SK-N-SH treated with all-trans-retinoic acid at 6 μM for 48 hours (cell line): ENCODE results near the gene EEIG2.

Experiments used
- ATAC-seq: fragments of 200-7000 bp; cut with Tn5 transposase; 3 replicates; pipeline ENCODE4 v1.9.1; 2020; ENCODE audit warnings: mild to moderate bottlenecking, moderate library complexity
- ARNTL ChIP-seq: fragments of 450-650 bp; formaldehyde crosslinking; IDR thresholded peaks from 2 replicates; pipeline ENCODE4 v1.5.0; 2020; ENCODE audit warnings: low read depth, mild to moderate bottlenecking, moderate library complexity, borderline replicate concordance
- BACH2 ChIP-seq: fragments of 250-450 bp; sonication (Bioruptor Pico); IDR thresholded peaks from 2 replicates; pipeline ENCODE4 v1.9.0; 2021; ENCODE audit warnings: mild to moderate bottlenecking, borderline replicate concordance
- CSDC2 ChIP-seq: fragments of 250-450 bp; sonication (Bioruptor Pico); IDR thresholded peaks from 2 replicates; pipeline ENCODE4 v1.5.0; 2020; ENCODE audit warnings: mild to moderate bottlenecking, moderate library complexity
- ESRRG ChIP-seq: fragments of 250-450 bp; sonication (Bioruptor Pico); IDR thresholded peaks from 2 replicates; pipeline ENCODE4 v1.6.1; 2021; ENCODE audit warnings: mild to moderate bottlenecking
- GLIS3 ChIP-seq: fragments of 250-450 bp; sonication (Bioruptor Pico); IDR thresholded peaks from 2 replicates; pipeline ENCODE4 v1.5.0; 2020; ENCODE audit warnings: mild to moderate bottlenecking, moderate library complexity
- ISL1 ChIP-seq: fragments of 250-450 bp; sonication (Bioruptor Pico); IDR thresholded peaks from 2 replicates; pipeline ENCODE4 v2.1.2; 2022; ENCODE audit warnings: mild to moderate bottlenecking, moderate library complexity
- OSR1 ChIP-seq: fragments of 250-450 bp; sonication (Bioruptor Pico); IDR thresholded peaks from 2 replicates; pipeline ENCODE4 v1.8.0; 2022; ENCODE audit warnings: moderate library complexity, mild to moderate bottlenecking, inconsistent platforms
- PPARA ChIP-seq: fragments of 250-450 bp; sonication (Bioruptor Pico); IDR thresholded peaks from 2 replicates; pipeline ENCODE4 v1.5.0; 2020; ENCODE audit warnings: mild to moderate bottlenecking, borderline replicate concordance
- RARB ChIP-seq: fragments of 250-450 bp; sonication (Bioruptor Pico); IDR thresholded peaks from 2 replicates; pipeline ENCODE4 v1.8.0; 2021; ENCODE audit warnings: mild to moderate bottlenecking, moderate library complexity
- SNAI2 ChIP-seq: fragments of 250-450 bp; sonication (Bioruptor Pico); IDR thresholded peaks from 2 replicates; pipeline ENCODE4 v1.5.0; 2020; ENCODE audit warnings: mild to moderate bottlenecking, moderate library complexity
- TCF4 ChIP-seq: fragments of 250-450 bp; sonication (Bioruptor Pico); IDR thresholded peaks from 2 replicates; pipeline ENCODE4 v1.8.0; 2021; ENCODE audit warnings: mild to moderate bottlenecking, moderate library complexity, borderline replicate concordance
- TOX ChIP-seq: fragments of 250-450 bp; sonication (Bioruptor Pico); IDR thresholded peaks from 2 replicates; pipeline ENCODE4 v1.8.0; 2021; ENCODE audit warnings: mild to moderate bottlenecking, moderate library complexity, borderline replicate concordance
- ZC3H10 ChIP-seq: fragments of 250-450 bp; sonication (Bioruptor Pico); IDR thresholded peaks from 2 replicates; pipeline ENCODE4 v1.5.1; 2021; ENCODE audit warnings: mild to moderate bottlenecking, moderate library complexity
- ZFP3 ChIP-seq: fragments of 250-450 bp; sonication (Bioruptor Pico); IDR thresholded peaks from 2 replicates; pipeline ENCODE4 v1.5.0; 2020; ENCODE audit warnings: mild to moderate bottlenecking, moderate library complexity
- ZFP30 ChIP-seq: fragments of 450-650 bp; formaldehyde crosslinking; IDR thresholded peaks from 2 replicates; pipeline ENCODE4 v1.5.0; 2022; ENCODE audit warnings: mild to moderate bottlenecking, moderate library complexity
- ZNF565 ChIP-seq: fragments of 450-650 bp; formaldehyde crosslinking; conservative IDR thresholded peaks from 2 replicates; pipeline ENCODE4 v1.5.0; 2020; ENCODE audit warnings: low read depth, mild to moderate bottlenecking, moderate library complexity
- ZNF70 ChIP-seq: fragments of 450-650 bp; formaldehyde crosslinking; IDR thresholded peaks from 2 replicates; pipeline ENCODE4 v1.5.0; 2020; ENCODE audit warnings: mild to moderate bottlenecking, moderate library complexity
- TF ChIP-seq, protein P1 (sequence below): fragments of 250-450 bp; sonication (Bioruptor Pico); IDR thresholded peaks from 2 replicates; pipeline ENCODE4 v1.5.1; 2020; ENCODE audit warnings: low read depth, mild to moderate bottlenecking, moderate library complexity
- TF ChIP-seq, protein P2 (sequence below): fragments of 250-450 bp; sonication (Bioruptor Pico); IDR thresholded peaks from 2 replicates; pipeline ENCODE4 v1.8.0; 2020; ENCODE audit warnings: mild to moderate bottlenecking, moderate library complexity, borderline replicate concordance
- TF ChIP-seq, protein P3 (sequence below): fragments of 250-450 bp; sonication (Bioruptor Pico); IDR thresholded peaks from 2 replicates; pipeline ENCODE4 v1.5.1; 2021; ENCODE audit warnings: mild to moderate bottlenecking, moderate library complexity
- TF ChIP-seq, protein P4 (sequence below): fragments of 250-450 bp; sonication (Bioruptor Pico); IDR thresholded peaks from 2 replicates; pipeline ENCODE4 v1.5.0; 2020; ENCODE audit warnings: mild to moderate bottlenecking, moderate library complexity
- TF ChIP-seq, protein P5 (sequence below): fragments of 250-450 bp; sonication (Bioruptor Pico); IDR thresholded peaks from 2 replicates; pipeline ENCODE4 v1.8.0; 2021; ENCODE audit warnings: low read depth, mild to moderate bottlenecking, moderate library complexity, borderline replicate concordance

The EEIG2 gene

DNA sequence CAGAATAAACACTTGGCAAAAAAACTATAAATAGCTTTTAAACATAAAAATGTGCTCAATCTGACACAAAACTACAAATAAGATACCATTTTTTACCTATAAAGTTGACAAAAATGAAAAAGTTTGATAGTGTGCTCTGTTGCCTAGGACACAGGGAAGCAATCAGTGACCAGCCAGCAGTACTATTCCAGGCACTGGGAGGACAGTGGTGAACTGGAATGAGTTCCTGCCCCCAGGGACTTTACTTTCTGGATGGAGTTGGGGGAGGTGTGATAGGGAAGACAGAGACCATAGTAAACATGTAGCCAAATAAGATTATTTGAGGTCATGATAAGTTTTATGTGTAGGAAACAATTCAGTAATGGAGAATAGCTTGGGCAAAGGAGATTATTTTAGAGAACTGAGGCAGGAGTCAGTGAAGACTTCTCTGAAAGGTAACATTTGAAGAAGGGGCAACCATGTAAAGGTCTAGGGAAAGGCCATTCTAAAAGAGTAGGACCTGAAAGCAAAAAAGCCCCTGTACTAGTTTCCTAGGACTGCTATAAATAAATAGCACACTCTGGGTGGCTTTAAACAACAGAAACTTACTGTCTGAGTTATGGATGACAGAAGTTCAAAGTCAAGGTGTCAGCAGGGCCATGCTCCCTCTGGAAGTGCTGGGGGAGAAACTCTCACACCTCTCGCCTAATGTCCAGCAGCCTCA lies 42.0 kb downstream of the EEIG2 start:
- TF ChIP-seq, protein P1, sequence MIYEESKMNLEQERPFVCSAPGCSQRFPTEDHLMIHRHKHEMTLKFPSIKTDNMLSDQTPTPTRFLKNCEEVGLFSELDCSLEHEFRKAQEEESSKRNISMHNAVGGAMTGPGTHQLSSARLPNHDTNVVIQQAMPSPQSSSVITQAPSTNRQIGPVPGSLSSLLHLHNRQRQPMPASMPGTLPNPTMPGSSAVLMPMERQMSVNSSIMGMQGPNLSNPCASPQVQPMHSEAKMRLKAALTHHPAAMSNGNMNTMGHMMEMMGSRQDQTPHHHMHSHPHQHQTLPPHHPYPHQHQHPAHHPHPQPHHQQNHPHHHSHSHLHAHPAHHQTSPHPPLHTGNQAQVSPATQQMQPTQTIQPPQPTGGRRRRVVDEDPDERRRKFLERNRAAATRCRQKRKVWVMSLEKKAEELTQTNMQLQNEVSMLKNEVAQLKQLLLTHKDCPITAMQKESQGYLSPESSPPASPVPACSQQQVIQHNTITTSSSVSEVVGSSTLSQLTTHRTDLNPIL (CRISPR knock-in tag) = no peak
- TF ChIP-seq, protein P2, sequence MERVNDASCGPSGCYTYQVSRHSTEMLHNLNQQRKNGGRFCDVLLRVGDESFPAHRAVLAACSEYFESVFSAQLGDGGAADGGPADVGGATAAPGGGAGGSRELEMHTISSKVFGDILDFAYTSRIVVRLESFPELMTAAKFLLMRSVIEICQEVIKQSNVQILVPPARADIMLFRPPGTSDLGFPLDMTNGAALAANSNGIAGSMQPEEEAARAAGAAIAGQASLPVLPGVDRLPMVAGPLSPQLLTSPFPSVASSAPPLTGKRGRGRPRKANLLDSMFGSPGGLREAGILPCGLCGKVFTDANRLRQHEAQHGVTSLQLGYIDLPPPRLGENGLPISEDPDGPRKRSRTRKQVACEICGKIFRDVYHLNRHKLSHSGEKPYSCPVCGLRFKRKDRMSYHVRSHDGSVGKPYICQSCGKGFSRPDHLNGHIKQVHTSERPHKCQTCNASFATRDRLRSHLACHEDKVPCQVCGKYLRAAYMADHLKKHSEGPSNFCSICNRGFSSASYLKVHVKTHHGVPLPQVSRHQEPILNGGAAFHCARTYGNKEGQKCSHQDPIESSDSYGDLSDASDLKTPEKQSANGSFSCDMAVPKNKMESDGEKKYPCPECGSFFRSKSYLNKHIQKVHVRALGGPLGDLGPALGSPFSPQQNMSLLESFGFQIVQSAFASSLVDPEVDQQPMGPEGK (CRISPR knock-in tag) = no peak
- TF ChIP-seq ZNF70 (no peak), BACH2 (no peak), ZFP3 (CRISPR knock-in tag) (no peak), ISL1 (CRISPR knock-in tag) (no peak), ARNTL (CRISPR knock-in tag) (no peak), TOX (CRISPR knock-in tag) (no peak), CSDC2 (CRISPR knock-in tag) (no peak), OSR1 (CRISPR knock-in tag) (no peak), ZNF565 (no peak), ESRRG (CRISPR knock-in tag) (no peak), SNAI2 (CRISPR knock-in tag) (no peak), TCF4 (no peak), ZC3H10 (CRISPR knock-in tag) (no peak)
- TF ChIP-seq, protein P3, sequence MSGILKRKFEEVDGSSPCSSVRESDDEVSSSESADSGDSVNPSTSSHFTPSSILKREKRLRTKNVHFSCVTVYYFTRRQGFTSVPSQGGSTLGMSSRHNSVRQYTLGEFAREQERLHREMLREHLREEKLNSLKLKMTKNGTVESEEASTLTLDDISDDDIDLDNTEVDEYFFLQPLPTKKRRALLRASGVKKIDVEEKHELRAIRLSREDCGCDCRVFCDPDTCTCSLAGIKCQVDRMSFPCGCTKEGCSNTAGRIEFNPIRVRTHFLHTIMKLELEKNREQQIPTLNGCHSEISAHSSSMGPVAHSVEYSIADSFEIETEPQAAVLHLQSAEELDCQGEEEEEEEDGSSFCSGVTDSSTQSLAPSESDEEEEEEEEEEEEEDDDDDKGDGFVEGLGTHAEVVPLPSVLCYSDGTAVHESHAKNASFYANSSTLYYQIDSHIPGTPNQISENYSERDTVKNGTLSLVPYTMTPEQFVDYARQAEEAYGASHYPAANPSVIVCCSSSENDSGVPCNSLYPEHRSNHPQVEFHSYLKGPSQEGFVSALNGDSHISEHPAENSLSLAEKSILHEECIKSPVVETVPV (CRISPR knock-in tag) = no peak
- TF ChIP-seq, protein P4, sequence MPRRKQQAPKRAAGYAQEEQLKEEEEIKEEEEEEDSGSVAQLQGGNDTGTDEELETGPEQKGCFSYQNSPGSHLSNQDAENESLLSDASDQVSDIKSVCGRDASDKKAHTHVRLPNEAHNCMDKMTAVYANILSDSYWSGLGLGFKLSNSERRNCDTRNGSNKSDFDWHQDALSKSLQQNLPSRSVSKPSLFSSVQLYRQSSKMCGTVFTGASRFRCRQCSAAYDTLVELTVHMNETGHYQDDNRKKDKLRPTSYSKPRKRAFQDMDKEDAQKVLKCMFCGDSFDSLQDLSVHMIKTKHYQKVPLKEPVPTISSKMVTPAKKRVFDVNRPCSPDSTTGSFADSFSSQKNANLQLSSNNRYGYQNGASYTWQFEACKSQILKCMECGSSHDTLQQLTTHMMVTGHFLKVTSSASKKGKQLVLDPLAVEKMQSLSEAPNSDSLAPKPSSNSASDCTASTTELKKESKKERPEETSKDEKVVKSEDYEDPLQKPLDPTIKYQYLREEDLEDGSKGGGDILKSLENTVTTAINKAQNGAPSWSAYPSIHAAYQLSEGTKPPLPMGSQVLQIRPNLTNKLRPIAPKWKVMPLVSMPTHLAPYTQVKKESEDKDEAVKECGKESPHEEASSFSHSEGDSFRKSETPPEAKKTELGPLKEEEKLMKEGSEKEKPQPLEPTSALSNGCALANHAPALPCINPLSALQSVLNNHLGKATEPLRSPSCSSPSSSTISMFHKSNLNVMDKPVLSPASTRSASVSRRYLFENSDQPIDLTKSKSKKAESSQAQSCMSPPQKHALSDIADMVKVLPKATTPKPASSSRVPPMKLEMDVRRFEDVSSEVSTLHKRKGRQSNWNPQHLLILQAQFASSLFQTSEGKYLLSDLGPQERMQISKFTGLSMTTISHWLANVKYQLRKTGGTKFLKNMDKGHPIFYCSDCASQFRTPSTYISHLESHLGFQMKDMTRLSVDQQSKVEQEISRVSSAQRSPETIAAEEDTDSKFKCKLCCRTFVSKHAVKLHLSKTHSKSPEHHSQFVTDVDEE (CRISPR knock-in tag) = no peak
- TF ChIP-seq, protein P5, sequence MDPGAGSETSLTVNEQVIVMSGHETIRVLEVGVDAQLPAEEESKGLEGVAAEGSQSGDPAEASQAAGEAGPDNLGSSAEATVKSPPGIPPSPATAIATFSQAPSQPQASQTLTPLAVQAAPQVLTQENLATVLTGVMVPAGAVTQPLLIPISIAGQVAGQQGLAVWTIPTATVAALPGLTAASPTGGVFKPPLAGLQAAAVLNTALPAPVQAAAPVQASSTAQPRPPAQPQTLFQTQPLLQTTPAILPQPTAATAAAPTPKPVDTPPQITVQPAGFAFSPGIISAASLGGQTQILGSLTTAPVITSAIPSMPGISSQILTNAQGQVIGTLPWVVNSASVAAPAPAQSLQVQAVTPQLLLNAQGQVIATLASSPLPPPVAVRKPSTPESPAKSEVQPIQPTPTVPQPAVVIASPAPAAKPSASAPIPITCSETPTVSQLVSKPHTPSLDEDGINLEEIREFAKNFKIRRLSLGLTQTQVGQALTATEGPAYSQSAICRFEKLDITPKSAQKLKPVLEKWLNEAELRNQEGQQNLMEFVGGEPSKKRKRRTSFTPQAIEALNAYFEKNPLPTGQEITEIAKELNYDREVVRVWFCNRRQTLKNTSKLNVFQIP (CRISPR knock-in tag) = no peak
- ATAC-seq = no peak

DNA sequence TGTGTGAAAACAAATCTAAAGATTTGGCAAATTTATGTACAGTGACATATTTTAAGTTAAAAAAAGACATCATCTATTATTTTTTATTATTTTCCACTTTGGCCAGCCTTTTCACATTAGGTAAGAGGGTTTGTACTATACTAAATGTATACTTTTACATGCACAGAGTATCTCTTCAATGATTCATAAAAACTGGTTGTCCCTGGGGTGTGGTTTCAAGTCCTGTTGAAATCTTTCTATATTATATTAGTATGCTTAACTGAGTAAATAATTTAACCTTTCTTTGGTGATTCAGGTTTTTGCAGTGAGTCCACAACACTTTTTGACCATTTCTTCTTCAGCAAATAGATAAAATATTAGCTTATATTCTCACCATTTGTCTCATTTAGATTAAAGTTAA lies 45.7 kb downstream of the EEIG2 start:
- ATAC-seq = no peak
- TF ChIP-seq, protein P3 (CRISPR knock-in tag) = no peak

DNA sequence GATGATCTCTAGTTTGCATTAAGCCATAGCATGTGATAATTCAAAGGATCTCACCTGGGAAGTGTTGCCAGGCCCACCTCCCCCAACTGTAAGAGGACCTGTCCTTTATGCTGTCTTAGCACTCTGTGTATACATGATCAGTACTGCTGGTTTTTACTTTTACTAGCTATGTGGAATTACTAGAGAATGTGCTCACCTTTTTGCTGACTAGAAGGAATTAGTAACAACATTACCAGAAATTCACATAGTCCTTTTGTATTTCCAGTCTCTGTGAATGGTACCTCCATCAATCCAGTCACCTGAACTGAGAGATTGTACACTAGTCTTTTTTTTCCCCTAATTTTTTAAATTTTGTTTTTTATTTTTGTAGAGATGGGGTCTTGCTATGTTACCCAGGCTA lies 46.6 kb downstream of the EEIG2 start:
- no peak for ATAC-seq
- TF ChIP-seq ZFP30 = no peak
- TF ChIP-seq BACH2 = no peak
- TF ChIP-seq GLIS3 (CRISPR knock-in tag) = no peak
- TF ChIP-seq, protein P5 (CRISPR knock-in tag) = no peak
- no peak for TF ChIP-seq RARB (CRISPR knock-in tag)
- TF ChIP-seq, protein P1 (CRISPR knock-in tag) = no peak
- TF ChIP-seq ZNF565 = no peak
- TF ChIP-seq PPARA = no peak
- TF ChIP-seq SNAI2 (CRISPR knock-in tag) = no peak
- no peak for TF ChIP-seq ZC3H10 (CRISPR knock-in tag)
